ENCODE results near the gene CD300C. TPM values are rescaled to one million over a fixed set of nuclear protein-coding genes. Genes with fewer than 3 reads are reported as not detected.

Gene CD300C
- total and polyA plus RNA-seq, 10 of the 15 experiments (the other 5 are each of a cell fraction or from before 2014, with no cell fraction given) = 0.12 to 0.38 (median 0.23) TPM; not detected in 3

DNA sequence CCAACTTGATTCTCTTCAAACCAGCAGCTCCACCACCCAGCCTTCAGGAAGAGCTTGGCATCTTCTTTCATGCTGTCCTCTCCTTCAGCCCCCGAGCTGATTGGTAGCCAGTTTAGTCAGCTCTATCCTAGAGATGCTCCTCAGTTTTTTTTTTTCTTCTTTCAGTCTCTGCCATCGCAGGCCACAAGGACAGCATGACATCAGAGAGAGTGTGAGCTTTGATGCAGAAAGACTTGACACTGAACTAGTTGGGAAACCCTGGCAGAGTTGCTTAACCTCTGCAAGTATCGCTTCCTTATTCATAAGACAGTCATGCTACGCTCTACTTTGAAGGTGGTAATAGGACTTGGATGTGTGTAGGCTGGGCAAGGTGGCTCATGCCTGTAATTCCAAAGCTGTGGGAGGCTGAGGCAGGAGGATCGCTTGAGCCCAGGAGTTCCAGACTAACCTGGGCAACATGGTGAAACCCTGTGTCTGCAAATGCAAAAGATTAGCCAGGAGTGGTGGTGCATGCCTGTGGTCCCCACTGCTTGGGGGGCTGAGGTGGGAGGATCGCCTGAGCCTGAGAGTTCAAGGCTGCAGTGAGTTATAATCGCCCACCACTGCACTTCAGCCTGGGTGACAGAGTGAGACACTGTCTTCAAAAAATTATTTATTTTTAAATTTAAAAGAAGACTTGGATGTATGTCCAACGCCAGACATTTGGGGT is 17.3 kb downstream of the CD300C start (continued):
- TF ChIP-seq, protein P1, sequence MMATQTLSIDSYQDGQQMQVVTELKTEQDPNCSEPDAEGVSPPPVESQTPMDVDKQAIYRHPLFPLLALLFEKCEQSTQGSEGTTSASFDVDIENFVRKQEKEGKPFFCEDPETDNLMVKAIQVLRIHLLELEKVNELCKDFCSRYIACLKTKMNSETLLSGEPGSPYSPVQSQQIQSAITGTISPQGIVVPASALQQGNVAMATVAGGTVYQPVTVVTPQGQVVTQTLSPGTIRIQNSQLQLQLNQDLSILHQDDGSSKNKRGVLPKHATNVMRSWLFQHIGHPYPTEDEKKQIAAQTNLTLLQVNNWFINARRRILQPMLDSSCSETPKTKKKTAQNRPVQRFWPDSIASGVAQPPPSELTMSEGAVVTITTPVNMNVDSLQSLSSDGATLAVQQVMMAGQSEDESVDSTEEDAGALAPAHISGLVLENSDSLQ (IDR thresholded peaks at IDR 0.05) = peak; percentile 37; the same call in 1 of the 2 replicates
- TF ChIP-seq BCL11A (IDR thresholded peaks at IDR 0.05; ENCODE audit: low read depth, low read length) (peak; percentile 77), CEBPB (IDR thresholded peaks at IDR 0.05; ENCODE audit: borderline replicate concordance in 1 of 2, low read depth in 2 of 2, low read length in 2 of 2) (peak; percentile 34 to 71; a peak in 1 of 4 replicates), IKZF2 (IDR thresholded peaks at IDR 0.05) (peak; percentile 92 to 95), NRF1 (conservative IDR thresholded peaks at IDR 0.05; ENCODE audit: low read depth, low read length) (no peak), JUND (IDR thresholded peaks at IDR 0.05; ENCODE audit: low read depth, low read length) (no peak), ZNF24 (IDR thresholded peaks at IDR 0.05) (no peak), KLF5 (IDR thresholded peaks at IDR 0.05; ENCODE audit: partially characterized antibody) (no peak), SMARCA5 (IDR thresholded peaks at IDR 0.05) (no peak), CHD4 (IDR thresholded peaks at IDR 0.05) (no peak), DPF2 (IDR thresholded peaks at IDR 0.05) (peak; percentile 83; the same call in 1 of the 2 replicates), NFIC (IDR thresholded peaks at IDR 0.05; ENCODE audit: low read depth, low read length) (peak; percentile 58; the same call in 1 of the 2 replicates), SREBF2 (IDR thresholded peaks at IDR 0.05; ENCODE audit: low read length) (no peak), WRNIP1 (IDR thresholded peaks at IDR 0.05; ENCODE audit: borderline replicate concordance, low read depth, low read length) (no peak), GATAD2B (conservative IDR thresholded peaks at IDR 0.05; ENCODE audit: low read depth) (0 out of 2 replicates have a peak, but pooled peaks have one; percentile 51), ESRRA (IDR thresholded peaks at IDR 0.05; ENCODE audit: low read length) (no peak)
- TF ChIP-seq, protein P2, sequence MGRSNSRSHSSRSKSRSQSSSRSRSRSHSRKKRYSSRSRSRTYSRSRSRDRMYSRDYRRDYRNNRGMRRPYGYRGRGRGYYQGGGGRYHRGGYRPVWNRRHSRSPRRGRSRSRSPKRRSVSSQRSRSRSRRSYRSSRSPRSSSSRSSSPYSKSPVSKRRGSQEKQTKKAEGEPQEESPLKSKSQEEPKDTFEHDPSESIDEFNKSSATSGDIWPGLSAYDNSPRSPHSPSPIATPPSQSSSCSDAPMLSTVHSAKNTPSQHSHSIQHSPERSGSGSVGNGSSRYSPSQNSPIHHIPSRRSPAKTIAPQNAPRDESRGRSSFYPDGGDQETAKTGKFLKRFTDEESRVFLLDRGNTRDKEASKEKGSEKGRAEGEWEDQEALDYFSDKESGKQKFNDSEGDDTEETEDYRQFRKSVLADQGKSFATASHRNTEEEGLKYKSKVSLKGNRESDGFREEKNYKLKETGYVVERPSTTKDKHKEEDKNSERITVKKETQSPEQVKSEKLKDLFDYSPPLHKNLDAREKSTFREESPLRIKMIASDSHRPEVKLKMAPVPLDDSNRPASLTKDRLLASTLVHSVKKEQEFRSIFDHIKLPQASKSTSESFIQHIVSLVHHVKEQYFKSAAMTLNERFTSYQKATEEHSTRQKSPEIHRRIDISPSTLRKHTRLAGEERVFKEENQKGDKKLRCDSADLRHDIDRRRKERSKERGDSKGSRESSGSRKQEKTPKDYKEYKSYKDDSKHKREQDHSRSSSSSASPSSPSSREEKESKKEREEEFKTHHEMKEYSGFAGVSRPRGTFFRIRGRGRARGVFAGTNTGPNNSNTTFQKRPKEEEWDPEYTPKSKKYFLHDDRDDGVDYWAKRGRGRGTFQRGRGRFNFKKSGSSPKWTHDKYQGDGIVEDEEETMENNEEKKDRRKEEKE (IDR thresholded peaks at IDR 0.05) = no peak
- TF ChIP-seq, protein P3, sequence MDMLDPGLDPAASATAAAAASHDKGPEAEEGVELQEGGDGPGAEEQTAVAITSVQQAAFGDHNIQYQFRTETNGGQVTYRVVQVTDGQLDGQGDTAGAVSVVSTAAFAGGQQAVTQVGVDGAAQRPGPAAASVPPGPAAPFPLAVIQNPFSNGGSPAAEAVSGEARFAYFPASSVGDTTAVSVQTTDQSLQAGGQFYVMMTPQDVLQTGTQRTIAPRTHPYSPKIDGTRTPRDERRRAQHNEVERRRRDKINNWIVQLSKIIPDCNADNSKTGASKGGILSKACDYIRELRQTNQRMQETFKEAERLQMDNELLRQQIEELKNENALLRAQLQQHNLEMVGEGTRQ (IDR thresholded peaks at IDR 0.05; ENCODE audit: borderline replicate concordance, low read depth, low read length) = no peak
- TF ChIP-seq, protein P4, sequence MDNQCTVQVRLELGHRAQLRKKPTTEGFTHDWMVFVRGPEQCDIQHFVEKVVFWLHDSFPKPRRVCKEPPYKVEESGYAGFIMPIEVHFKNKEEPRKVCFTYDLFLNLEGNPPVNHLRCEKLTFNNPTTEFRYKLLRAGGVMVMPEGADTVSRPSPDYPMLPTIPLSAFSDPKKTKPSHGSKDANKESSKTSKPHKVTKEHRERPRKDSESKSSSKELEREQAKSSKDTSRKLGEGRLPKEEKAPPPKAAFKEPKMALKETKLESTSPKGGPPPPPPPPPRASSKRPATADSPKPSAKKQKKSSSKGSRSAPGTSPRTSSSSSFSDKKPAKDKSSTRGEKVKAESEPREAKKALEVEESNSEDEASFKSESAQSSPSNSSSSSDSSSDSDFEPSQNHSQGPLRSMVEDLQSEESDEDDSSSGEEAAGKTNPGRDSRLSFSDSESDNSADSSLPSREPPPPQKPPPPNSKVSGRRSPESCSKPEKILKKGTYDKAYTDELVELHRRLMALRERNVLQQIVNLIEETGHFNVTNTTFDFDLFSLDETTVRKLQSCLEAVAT (IDR thresholded peaks at IDR 0.05) = peak; percentile 74
- TF ChIP-seq, protein P5, sequence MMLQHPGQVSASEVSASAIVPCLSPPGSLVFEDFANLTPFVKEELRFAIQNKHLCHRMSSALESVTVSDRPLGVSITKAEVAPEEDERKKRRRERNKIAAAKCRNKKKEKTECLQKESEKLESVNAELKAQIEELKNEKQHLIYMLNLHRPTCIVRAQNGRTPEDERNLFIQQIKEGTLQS (IDR thresholded peaks at IDR 0.05; ENCODE audit: borderline replicate concordance, extremely low read depth, low read depth, low read length) = no peak
- TF ChIP-seq, protein P6, sequence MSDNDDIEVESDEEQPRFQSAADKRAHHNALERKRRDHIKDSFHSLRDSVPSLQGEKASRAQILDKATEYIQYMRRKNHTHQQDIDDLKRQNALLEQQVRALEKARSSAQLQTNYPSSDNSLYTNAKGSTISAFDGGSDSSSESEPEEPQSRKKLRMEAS (IDR thresholded peaks at IDR 0.05; ENCODE audit: low read depth, low read length) = no peak
- TF ChIP-seq, protein P7, sequence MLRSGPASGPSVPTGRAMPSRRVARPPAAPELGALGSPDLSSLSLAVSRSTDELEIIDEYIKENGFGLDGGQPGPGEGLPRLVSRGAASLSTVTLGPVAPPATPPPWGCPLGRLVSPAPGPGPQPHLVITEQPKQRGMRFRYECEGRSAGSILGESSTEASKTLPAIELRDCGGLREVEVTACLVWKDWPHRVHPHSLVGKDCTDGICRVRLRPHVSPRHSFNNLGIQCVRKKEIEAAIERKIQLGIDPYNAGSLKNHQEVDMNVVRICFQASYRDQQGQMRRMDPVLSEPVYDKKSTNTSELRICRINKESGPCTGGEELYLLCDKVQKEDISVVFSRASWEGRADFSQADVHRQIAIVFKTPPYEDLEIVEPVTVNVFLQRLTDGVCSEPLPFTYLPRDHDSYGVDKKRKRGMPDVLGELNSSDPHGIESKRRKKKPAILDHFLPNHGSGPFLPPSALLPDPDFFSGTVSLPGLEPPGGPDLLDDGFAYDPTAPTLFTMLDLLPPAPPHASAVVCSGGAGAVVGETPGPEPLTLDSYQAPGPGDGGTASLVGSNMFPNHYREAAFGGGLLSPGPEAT (IDR thresholded peaks at IDR 0.05; ENCODE audit: low read depth) = peak; percentile 88; the same call in 1 of the 2 replicates

Data from GM12878 (cell line).